Astrocyte of the hippocampus (primary cell): Measurements from ENCODE around the gene TRHDE.
A peak's percentile ranks its signal among the peaks of the same experiment; 100 is the strongest.

Source experiments
- DNase-seq: peaks from one replicate; pipeline ENCODE4 v3.0.0; 2011; ENCODE audit warnings: low read depth, low spot score

Gene TRHDE, protein sequence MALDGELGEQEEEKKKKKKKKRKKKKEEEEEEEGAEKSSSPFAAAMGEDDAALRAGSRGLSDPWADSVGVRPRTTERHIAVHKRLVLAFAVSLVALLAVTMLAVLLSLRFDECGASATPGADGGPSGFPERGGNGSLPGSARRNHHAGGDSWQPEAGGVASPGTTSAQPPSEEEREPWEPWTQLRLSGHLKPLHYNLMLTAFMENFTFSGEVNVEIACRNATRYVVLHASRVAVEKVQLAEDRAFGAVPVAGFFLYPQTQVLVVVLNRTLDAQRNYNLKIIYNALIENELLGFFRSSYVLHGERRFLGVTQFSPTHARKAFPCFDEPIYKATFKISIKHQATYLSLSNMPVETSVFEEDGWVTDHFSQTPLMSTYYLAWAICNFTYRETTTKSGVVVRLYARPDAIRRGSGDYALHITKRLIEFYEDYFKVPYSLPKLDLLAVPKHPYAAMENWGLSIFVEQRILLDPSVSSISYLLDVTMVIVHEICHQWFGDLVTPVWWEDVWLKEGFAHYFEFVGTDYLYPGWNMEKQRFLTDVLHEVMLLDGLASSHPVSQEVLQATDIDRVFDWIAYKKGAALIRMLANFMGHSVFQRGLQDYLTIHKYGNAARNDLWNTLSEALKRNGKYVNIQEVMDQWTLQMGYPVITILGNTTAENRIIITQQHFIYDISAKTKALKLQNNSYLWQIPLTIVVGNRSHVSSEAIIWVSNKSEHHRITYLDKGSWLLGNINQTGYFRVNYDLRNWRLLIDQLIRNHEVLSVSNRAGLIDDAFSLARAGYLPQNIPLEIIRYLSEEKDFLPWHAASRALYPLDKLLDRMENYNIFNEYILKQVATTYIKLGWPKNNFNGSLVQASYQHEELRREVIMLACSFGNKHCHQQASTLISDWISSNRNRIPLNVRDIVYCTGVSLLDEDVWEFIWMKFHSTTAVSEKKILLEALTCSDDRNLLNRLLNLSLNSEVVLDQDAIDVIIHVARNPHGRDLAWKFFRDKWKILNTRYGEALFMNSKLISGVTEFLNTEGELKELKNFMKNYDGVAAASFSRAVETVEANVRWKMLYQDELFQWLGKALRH

GRCh38 chr12:72272091-72272661 is at the start of gene TRHDE:
TSS of gene TRHDE (plus strand) at chr12:72272370. CDS start at chr12:72272644, 274 bp downstream.
- DNase-seq = no peak

DNA sequence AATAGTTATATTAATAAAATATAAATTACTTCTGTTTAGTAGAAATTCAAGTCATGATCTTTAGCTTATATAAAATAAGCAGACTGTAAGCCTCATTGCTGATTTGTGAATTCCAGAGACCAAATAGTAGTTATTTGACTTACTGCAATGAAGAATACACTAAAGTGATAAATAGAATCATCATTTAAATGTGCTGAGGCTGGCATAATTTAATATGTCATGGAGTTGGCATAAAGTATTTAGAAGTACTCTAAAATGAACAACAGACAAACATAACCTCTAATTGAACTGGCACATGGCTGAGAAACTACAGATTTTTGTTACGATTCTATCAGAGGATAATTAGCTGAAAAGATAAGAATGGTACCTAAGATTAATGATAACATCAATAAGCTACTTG is 45.7 kb upstream of the TRHDE start:
- no peak for DNase-seq

GRCh38 chr12:72228424-72228823 is 43.7 kb upstream of the TRHDE start:
- DNase-seq = no peak

DNA sequence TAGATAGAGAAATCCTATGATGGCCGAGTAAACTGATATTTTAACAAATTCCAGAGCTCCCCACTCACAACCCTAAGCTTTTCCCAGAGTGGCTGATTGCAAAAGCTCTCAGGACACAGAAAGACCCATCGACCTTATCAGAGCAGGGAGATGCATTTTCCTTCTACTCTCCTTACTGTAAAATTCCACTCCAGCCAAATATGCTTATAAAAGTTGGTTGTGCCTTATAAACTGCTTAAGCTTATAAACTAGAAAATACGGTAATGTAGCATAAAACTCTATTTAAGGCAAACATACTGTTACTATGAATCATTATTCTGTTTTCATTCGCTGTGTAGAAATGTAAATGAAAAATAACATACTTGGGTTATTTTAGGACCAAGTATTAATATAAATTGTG is 41.6 kb upstream of the TRHDE start:
- no peak for DNase-seq

DNA sequence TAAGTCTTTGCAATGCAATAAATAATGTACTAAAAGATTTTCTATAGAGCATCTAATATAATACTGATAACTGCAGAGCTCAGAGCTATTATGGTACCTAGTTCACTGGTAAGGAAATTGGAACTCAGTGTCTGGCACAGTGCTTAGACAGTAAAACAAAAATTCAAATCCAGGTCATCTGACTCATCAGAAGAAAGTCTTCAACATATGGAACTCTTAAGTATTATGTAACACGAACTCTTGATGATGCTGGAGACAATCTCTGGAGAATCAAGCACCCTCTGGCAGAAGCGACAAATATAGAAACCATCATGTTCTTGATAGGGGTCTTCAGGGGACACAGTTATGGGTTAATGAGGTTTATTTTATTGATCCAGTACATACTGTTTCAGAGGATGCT is 37.3 kb upstream of the TRHDE start:
- no peak for DNase-seq

DNA sequence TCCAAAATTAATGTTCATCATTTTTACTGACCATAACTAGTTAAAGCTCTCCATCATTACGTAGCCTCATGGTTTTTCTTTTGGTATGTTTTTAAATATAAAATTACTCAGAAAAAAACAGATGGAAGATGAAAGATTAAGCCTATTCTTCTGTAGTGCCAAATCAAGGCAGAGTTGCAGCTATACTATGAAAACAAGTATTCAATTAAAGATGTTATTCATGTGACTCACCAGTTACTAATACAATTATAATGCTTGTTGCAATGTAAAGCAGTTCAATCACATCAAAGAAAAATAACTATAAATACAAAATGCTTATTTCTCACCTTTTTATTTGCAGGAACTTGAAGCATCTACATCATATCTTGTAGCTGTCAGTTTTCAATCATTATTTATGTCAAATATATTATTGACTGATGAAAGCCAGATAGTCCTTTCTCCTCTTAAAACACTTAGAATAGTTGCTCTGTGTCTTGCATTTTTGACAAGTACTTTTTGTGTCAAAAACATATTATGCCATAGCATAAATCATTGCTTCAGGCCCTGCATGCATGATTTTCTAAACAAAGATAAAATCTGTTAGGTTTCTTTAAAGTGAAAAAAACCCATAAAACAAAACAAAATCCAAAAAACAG is 36.0 kb upstream of the TRHDE start:
- peak; percentile 0 for DNase-seq

- no peak for DNase-seq
Observed at GRCh38 chr12:72241552-72241951, 30.6 kb upstream of the TRHDE start.

GRCh38 chr12:72242946-72243345 is 29.2 kb upstream of the TRHDE start:
- no peak for DNase-seq

DNA sequence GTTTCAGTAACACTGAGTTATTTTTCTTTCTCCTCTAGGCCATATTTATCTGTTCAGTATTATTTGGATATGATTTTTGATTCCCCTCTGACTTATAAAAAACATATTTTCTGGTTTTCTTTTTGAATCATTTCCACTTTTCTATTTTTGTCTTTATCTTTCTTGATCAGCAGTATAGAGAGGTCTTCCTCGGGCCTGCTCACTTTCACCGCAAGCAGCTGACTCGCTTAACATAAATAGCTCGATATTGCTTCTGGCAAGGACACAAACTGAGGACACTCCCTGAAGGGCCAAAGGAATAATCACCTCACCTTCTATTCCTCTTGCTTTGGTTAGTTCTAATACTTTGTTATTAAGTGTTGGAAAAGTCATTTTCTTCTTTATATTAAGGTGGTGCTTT is 25.8 kb upstream of the TRHDE start:
- no peak for DNase-seq

- DNase-seq = no peak
Observed at GRCh38 chr12:72250346-72250745, 21.8 kb upstream of the TRHDE start.

GRCh38 chr12:72256725-72257124 is 15.4 kb upstream of the TRHDE start:
- no peak for DNase-seq

- DNase-seq = no peak
Observed at GRCh38 chr12:72261885-72262284, 10.3 kb upstream of the TRHDE start.

GRCh38 chr12:72264548-72265175 is 7.5 kb upstream of the TRHDE start:
- DNase-seq = peak; percentile 46

DNA sequence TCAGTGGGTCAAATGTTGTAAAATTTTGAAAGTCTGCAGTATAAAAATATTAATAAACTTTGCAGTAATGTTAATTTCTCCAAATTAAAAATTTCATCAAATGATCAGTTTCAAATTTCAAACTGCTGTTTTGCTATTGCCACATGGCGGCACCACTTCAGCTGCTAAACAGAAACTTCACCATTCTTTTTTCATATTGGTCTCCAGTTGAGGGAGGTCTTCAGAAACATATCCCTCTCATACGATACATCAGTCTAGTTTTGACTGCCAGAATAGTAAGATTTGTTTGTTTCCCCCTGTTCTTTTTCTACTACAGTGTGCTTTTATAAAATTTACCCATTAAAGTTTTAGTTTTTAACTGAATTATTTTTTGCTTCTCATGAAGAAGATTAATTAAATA is 4.2 kb upstream of the TRHDE start:
- no peak for DNase-seq

DNA sequence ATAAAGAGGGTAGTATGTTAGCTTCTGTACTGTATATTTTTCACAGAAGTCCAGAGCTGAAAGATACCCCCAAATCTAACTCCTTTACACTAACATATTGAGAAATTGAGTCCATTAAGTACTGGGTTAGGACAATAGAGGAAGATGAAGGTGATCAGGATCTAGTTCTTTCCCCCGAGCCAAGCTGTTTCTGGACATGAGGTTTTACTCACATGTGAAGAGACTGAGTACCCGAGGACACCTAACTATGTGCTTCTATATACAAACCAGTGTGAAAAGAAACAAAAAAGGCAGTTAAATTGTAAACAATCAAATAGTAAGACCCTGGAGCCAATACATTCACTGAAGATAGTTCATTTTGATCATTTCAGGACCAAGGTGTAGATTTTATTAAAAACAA is 3.8 kb upstream of the TRHDE start:
- no peak for DNase-seq

DNA sequence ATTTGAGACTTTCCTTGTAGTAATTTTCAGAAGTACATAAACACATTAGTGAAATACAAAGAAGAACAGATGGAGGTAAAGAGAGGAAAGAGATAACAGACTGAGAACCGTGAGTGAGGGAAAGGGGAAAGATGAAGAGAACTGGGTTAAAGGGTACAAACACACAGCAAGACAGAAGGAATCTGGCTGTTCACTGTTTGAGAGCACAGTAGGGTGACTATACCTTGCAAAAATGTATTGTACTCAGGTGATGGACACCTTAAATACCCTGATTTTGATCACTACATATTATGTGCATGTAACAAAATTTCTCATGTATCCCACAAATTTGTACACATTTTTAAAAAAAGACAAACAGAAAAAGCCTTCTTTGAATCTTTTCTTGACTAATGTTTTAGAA is 2.7 kb upstream of the TRHDE start:
- DNase-seq = no peak

DNA sequence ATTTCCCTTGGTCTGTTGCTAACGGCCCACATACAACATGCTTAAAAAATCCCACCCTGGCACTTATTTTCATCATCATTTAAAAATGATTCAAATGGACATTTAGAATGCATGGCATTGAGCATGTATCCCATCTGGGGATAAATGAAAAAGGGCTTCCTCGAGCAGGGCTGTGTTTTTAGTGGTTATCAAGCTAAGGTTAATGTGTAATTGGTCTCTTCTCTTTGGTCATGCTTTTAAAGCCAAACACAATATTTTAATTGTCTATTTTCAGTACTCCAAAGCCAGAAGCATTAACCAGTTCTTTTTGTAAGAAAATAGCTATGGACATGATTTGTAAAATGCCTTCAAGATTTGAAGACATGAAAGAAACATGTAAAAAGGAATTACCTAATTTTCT is 1.9 kb upstream of the TRHDE start:
- no peak for DNase-seq

DNA sequence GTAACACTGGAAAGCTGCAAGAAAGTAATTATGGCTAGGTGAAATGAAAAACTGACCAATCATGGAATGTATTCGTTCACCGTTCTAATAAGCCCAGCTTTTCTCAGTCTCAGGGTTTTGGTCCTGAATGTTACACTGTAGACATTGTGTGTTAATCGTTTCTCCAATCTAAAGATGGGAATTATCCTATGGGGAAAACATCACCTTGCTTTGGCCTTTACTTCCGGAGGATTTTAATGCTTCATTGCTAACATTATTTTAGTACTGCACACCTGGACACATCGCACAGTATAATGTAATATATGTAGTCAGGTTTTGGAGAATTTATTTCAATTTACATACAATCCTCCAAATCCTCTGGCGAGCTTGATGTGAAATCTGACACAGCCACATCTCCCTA is 1.2 kb upstream of the TRHDE start:
- DNase-seq = no peak

DNA sequence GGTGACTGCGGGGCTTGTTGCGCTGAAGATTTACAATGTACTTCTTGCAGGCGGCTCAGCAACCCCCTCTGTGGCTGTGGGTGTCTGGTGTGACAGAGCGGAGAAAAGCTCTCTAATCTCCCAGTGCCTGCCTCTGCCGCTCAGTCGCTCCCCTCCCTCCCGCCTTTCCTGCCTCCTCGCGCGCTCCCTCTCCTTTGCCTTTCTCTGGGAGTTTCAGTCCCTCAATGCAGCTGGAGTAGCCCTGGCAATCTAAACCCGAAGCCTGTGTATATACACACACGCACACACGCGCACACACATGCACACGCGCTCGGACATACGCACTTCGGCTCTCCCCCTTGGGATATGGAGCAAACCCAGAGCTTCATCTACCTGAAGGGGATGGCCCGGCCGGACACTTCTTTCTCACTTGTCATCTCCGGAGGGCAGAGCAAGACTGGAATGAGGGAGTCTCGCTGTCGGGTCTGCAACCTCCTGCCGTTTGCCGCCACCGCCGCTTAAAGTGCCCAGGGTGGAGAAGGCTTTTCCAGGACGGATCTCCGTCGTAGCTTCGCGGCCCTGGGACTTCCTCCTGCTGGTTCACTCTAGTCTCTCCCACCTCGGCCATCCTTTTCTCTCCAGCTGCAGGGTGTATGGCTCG is 599 bp upstream of the TRHDE start:
- DNase-seq = peak; percentile 82

GRCh38 chr12:72272731-72273498 is 745 bp downstream of the TRHDE start:
- DNase-seq = peak; percentile 61
